ENCODE data around the gene IFNL3. TPM values are rescaled to one million over a fixed set of nuclear protein-coding genes. Genes with fewer than 3 reads are reported as not detected.

The IFNL3 gene
- total RNA-seq, 1 donor from 2014 or later: not detected

- no peak for DNase-seq
These were observed 51.0 kb downstream of the IFNL3 start for GRCh38 chr19:39193803-39194202.

Other genes with a start within 250 kb of the IFNL3 start
- gene FBXO27, start 212.5 kb downstream of the IFNL3 start, total RNA-seq: 4.7 TPM
- gene ACP7, start 160.6 kb downstream of the IFNL3 start, total RNA-seq: 5.2 TPM
- gene PAK4, start 119.2 kb downstream of the IFNL3 start, total RNA-seq: 8.8 TPM
- 11.7 TPM for gene NCCRP1, start 48.0 kb downstream of the IFNL3 start, total RNA-seq
- gene SYCN, start 40.7 kb downstream of the IFNL3 start, total RNA-seq: not detected
- not detected for gene IFNL4, start 3.9 kb upstream of the IFNL3 start, total RNA-seq
- not detected for gene IFNL2, start 23.4 kb upstream of the IFNL3 start, total RNA-seq
- not detected for gene IFNL1, start 51.4 kb upstream of the IFNL3 start, total RNA-seq
- gene LRFN1, start 75.9 kb upstream of the IFNL3 start, total RNA-seq: 1.2 TPM
- 22.8 TPM for gene GMFG, start 91.0 kb upstream of the IFNL3 start, total RNA-seq
- 44.6 TPM for gene SAMD4B, start 97.4 kb upstream of the IFNL3 start, total RNA-seq
- gene PAF1, start 146.1 kb upstream of the IFNL3 start, total RNA-seq: 21.2 TPM
- 9.7 TPM for gene MED29, start 146.4 kb upstream of the IFNL3 start, total RNA-seq
- gene ZFP36, start 161.8 kb upstream of the IFNL3 start, total RNA-seq: 32.1 TPM
- gene PLEKHG2, start 167.7 kb upstream of the IFNL3 start, total RNA-seq: 29.5 TPM
- gene RPS16, start 190.9 kb upstream of the IFNL3 start, total RNA-seq: 157 TPM
- gene SUPT5H, start 200.6 kb upstream of the IFNL3 start, total RNA-seq: 32.9 TPM
- 28.0 TPM for gene TIMM50, start 235.8 kb upstream of the IFNL3 start, total RNA-seq